ENCODE data around the gene PCSK2.

PCSK2 gene

GRCh38 chr20:17500271-17500670 is 273.4 kb downstream of the PCSK2 start:
- Histone ChIP-seq H3K27me3 (replicated peaks; ENCODE audit: insufficient read depth, low read length) (no peaks in the 10 kb centered on the region), H3F3A (ENCODE audit: insufficient read depth, low read length) (no peaks in the 10 kb centered on the region), H3K9me3 (replicated peaks; ENCODE audit: insufficient read depth, low read length) (no peaks in the 10 kb centered on the region), H3K36me3 (replicated peaks; ENCODE audit: insufficient read depth, low read length) (no peaks in the 10 kb centered on the region), H3K79me2 (ENCODE audit: low read length) (no peaks in the 10 kb centered on the region), H3K4me2 (ENCODE audit: low read depth, low read length) (no peak overlapping the region), H3K4me3 (ENCODE audit: low read length) (no peak overlapping the region), H3K4me1 (ENCODE audit: low read length) (peaks cover 10% of the 10 kb centered on the region; the same call in 1 of the 2 replicates), H3K9me2 (replicated peaks; ENCODE audit: insufficient read depth, low read length) (no peaks in the 10 kb centered on the region), H4K20me1 (ENCODE audit: insufficient read depth, low read length) (no peaks in the 10 kb centered on the region), H3K9ac (ENCODE audit: low read length) (no peak overlapping the region), H2AFZ (ENCODE audit: low read length) (no peak overlapping the region), H3K27ac (ENCODE audit: low read length) (no peak overlapping the region)
- no peak for DNase-seq
- no peak for TF ChIP-seq EZH2 (optimal IDR thresholded peaks at IDR 0.05; ENCODE audit: low read depth, low read length)
- TF ChIP-seq, protein P1, sequence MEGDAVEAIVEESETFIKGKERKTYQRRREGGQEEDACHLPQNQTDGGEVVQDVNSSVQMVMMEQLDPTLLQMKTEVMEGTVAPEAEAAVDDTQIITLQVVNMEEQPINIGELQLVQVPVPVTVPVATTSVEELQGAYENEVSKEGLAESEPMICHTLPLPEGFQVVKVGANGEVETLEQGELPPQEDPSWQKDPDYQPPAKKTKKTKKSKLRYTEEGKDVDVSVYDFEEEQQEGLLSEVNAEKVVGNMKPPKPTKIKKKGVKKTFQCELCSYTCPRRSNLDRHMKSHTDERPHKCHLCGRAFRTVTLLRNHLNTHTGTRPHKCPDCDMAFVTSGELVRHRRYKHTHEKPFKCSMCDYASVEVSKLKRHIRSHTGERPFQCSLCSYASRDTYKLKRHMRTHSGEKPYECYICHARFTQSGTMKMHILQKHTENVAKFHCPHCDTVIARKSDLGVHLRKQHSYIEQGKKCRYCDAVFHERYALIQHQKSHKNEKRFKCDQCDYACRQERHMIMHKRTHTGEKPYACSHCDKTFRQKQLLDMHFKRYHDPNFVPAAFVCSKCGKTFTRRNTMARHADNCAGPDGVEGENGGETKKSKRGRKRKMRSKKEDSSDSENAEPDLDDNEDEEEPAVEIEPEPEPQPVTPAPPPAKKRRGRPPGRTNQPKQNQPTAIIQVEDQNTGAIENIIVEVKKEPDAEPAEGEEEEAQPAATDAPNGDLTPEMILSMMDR (IDR thresholded peaks at IDR 0.05; ENCODE audit: low read length), result no peak
- no peak for TF ChIP-seq EZH2phosphoT487 (IDR thresholded peaks at IDR 0.05; ENCODE audit: low read length)

DNA sequence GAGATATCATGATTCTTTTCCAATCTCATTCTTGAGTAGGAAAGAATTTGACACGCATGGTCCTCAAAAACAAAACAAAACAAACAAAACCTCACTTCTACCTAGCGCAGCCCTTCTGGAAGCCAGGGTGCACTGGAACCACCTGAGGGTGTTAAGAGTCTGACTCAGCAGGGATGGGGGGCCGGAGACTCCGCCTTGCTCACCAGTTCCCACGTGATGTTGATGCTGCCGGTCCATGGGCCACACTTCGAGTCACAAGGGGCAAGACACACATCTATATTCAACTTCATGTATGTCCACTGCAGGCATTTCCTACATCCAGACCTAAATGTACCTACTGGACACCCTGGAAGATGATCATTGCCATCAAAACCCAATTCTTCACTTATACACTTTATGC is 274.0 kb downstream of the PCSK2 start:
- no peak overlapping the region for H3K27ac ChIP-seq (ENCODE audit: low read length)
- H3K79me2 ChIP-seq (ENCODE audit: low read length), result no peaks in the 10 kb centered on the region
- no peaks in the 10 kb centered on the region for H3K9me2 ChIP-seq (replicated peaks; ENCODE audit: insufficient read depth, low read length)
- peaks cover 14% of the 10 kb centered on the region; the same call in 1 of the 2 replicates for H3K4me1 ChIP-seq (ENCODE audit: low read length)
- no peak overlapping the region for H3K9ac ChIP-seq (ENCODE audit: low read length)
- no peaks in the 10 kb centered on the region for H4K20me1 ChIP-seq (ENCODE audit: insufficient read depth, low read length)
- H3F3A ChIP-seq (ENCODE audit: insufficient read depth, low read length), result no peaks in the 10 kb centered on the region
- H3K4me2 ChIP-seq (ENCODE audit: low read depth, low read length), result no peak overlapping the region
- no peak for DNase-seq
- no peak overlapping the region for H2AFZ ChIP-seq (ENCODE audit: low read length)
- H3K9me3 ChIP-seq (replicated peaks; ENCODE audit: insufficient read depth, low read length), result no peaks in the 10 kb centered on the region
- no peaks in the 10 kb centered on the region for H3K36me3 ChIP-seq (replicated peaks; ENCODE audit: insufficient read depth, low read length)
- no peak overlapping the region for H3K4me3 ChIP-seq (ENCODE audit: low read length)
- TF ChIP-seq EZH2 (optimal IDR thresholded peaks at IDR 0.05; ENCODE audit: low read depth, low read length) (no peak), EZH2phosphoT487 (IDR thresholded peaks at IDR 0.05; ENCODE audit: low read length) (no peak)
- TF ChIP-seq, protein P1 (IDR thresholded peaks at IDR 0.05; ENCODE audit: low read length), result no peak
- no peaks in the 10 kb centered on the region for H3K27me3 ChIP-seq (replicated peaks; ENCODE audit: insufficient read depth, low read length)

- TF ChIP-seq EZH2phosphoT487 (IDR thresholded peaks at IDR 0.05; ENCODE audit: low read length), result no peak
- TF ChIP-seq EZH2 (optimal IDR thresholded peaks at IDR 0.05; ENCODE audit: low read depth, low read length), result no peak
- DNase-seq, result no peak
- no peaks in the 10 kb centered on the region for H4K20me1 ChIP-seq (ENCODE audit: insufficient read depth, low read length)
Observed at GRCh38 chr20:17501701-17502100, 274.9 kb downstream of the PCSK2 start.

GRCh38 chr20:17502105-17502504 is 275.3 kb downstream of the PCSK2 start:
- no peaks in the 10 kb centered on the region for H3K9me2 ChIP-seq (replicated peaks; ENCODE audit: insufficient read depth, low read length)
- H3K4me3 ChIP-seq (ENCODE audit: low read length), result no peak overlapping the region
- H3F3A ChIP-seq (ENCODE audit: insufficient read depth, low read length), result no peaks in the 10 kb centered on the region
- no peak overlapping the region for H3K27ac ChIP-seq (ENCODE audit: low read length)
- peaks cover 14% of the 10 kb centered on the region; the same call in 1 of the 2 replicates for H3K4me1 ChIP-seq (ENCODE audit: low read length)
- no peak overlapping the region for H3K9ac ChIP-seq (ENCODE audit: low read length)
- no peak overlapping the region for H2AFZ ChIP-seq (ENCODE audit: low read length)
- TF ChIP-seq, protein P1 (IDR thresholded peaks at IDR 0.05; ENCODE audit: low read length), result no peak
- TF ChIP-seq EZH2phosphoT487 (IDR thresholded peaks at IDR 0.05; ENCODE audit: low read length) (no peak), EZH2 (optimal IDR thresholded peaks at IDR 0.05; ENCODE audit: low read depth, low read length) (no peak)
- no peak for DNase-seq
- no peaks in the 10 kb centered on the region for H3K79me2 ChIP-seq (ENCODE audit: low read length)
- no peaks in the 10 kb centered on the region for H4K20me1 ChIP-seq (ENCODE audit: insufficient read depth, low read length)
- no peaks in the 10 kb centered on the region for H3K9me3 ChIP-seq (replicated peaks; ENCODE audit: insufficient read depth, low read length)
- no peak overlapping the region for H3K4me2 ChIP-seq (ENCODE audit: low read depth, low read length)
- H3K36me3 ChIP-seq (replicated peaks; ENCODE audit: insufficient read depth, low read length), result no peaks in the 10 kb centered on the region
- no peaks in the 10 kb centered on the region for H3K27me3 ChIP-seq (replicated peaks; ENCODE audit: insufficient read depth, low read length)

More at GRCh38 chr20:17501701-17502100, 274.9 kb downstream of the PCSK2 start:
- no peak overlapping the region for H3K27ac ChIP-seq (ENCODE audit: low read length)
- no peak overlapping the region for H3K9ac ChIP-seq (ENCODE audit: low read length)
- H3K79me2 ChIP-seq (ENCODE audit: low read length), result no peaks in the 10 kb centered on the region
- H3K9me3 ChIP-seq (replicated peaks; ENCODE audit: insufficient read depth, low read length), result no peaks in the 10 kb centered on the region
- H3K9me2 ChIP-seq (replicated peaks; ENCODE audit: insufficient read depth, low read length), result no peaks in the 10 kb centered on the region
- no peaks in the 10 kb centered on the region for H3K27me3 ChIP-seq (replicated peaks; ENCODE audit: insufficient read depth, low read length)
- H2AFZ ChIP-seq (ENCODE audit: low read length), result no peak overlapping the region
- H3K4me1 ChIP-seq (ENCODE audit: low read length), result peaks cover 14% of the 10 kb centered on the region; the same call in 1 of the 2 replicates
- H3K36me3 ChIP-seq (replicated peaks; ENCODE audit: insufficient read depth, low read length), result no peaks in the 10 kb centered on the region
- H3F3A ChIP-seq (ENCODE audit: insufficient read depth, low read length), result no peaks in the 10 kb centered on the region
- H3K4me2 ChIP-seq (ENCODE audit: low read depth, low read length), result no peak overlapping the region
- H3K4me3 ChIP-seq (ENCODE audit: low read length), result no peak overlapping the region
